Natural killer cell (primary cell): Measurements from ENCODE around the gene RBPJ. TPM values are rescaled to one million over a fixed set of nuclear protein-coding genes. Genes with fewer than 3 reads are reported as not detected.

Experiments used
- ATAC-seq, 3 donors: fragments of 150-1000 bp in 2 of 3; fragments of 200-7000 bp in 1 of 3; cut with Tn5 transposase; 1 replicate in 1 of 3; 2 replicates in 2 of 3; pipeline ENCODE4 v1.10.0; 2021; ENCODE audit warnings: mild to moderate bottlenecking in 2 of 3, moderate library complexity in 2 of 3
- DNase-seq, 2 donors: peaks; one replicate each; pipeline versions ENCODE4 v3.0.0 to v3.0.0-alpha.2; 2013 to 2021; ENCODE audit warnings: mixed read lengths in 1 of 2
- H3K27ac ChIP-seq: one replicate; pipeline ENCODE4 v1.5.1; 2013; ENCODE audit warnings: mild to moderate bottlenecking, low read length
- H3K27me3 ChIP-seq: one replicate; pipeline ENCODE4 v1.6.1; 2013; ENCODE audit warnings: low read length; ENCODE audit not compliant: control insufficient read depth, insufficient read depth
- H3K36me3 ChIP-seq: one replicate; pipeline ENCODE4 v1.6.1; 2013; ENCODE audit warnings: low read length; ENCODE audit not compliant: control insufficient read depth, insufficient read depth
- H3K4me1 ChIP-seq: one replicate; pipeline ENCODE4 v1.6.1; 2013; ENCODE audit warnings: low read length; ENCODE audit not compliant: control insufficient read depth, insufficient read depth
- H3K4me3 ChIP-seq: one replicate; pipeline ENCODE4 v1.5.1; 2013; ENCODE audit warnings: low read length
- H3K9me3 ChIP-seq: one replicate; pipeline ENCODE4 v1.6.1; 2013; ENCODE audit warnings: low read length; ENCODE audit not compliant: control insufficient read depth, insufficient read depth
- H3K27ac Mint-ChIP-seq, 2 donors: one replicate each; pipeline ENCODE4 v1.8.0; 2022; ENCODE audit warnings: mild to moderate bottlenecking in 2 of 2, mixed read lengths in 2 of 2, moderate library complexity in 1 of 2
- H3K27me3 Mint-ChIP-seq, 2 donors: one replicate each; pipeline ENCODE4 v1.8.0; 2022; ENCODE audit warnings: low read depth in 2 of 2, mixed read lengths in 2 of 2
- H3K36me3 Mint-ChIP-seq: one replicate; pipeline ENCODE4 v1.8.0; 2022; ENCODE audit warnings: mixed read lengths
- H3K4me1 Mint-ChIP-seq, 2 donors: one replicate each; pipeline ENCODE4 v1.8.0; 2022; ENCODE audit warnings: mixed read lengths in 2 of 2
- H3K4me3 Mint-ChIP-seq: one replicate; pipeline ENCODE4 v1.8.0; 2022; ENCODE audit warnings: mild to moderate bottlenecking, moderate library complexity, mixed read lengths
- H3K9me3 Mint-ChIP-seq, 2 donors: one replicate each; pipeline ENCODE4 v1.8.0; 2022; ENCODE audit warnings: mixed read lengths in 2 of 2
- WGBS: methylation state at CpG from one replicate; pipeline ENCODE4 v1.1.7; 2013; ENCODE audit warnings: missing lambda C conversion rate; ENCODE audit not compliant: insufficient coverage; 5-methylcytosine and 5-hydroxymethylcytosine counted together
- intact Hi-C: fragments of 100-400 bp; cut with micrococcal nuclease; formaldehyde crosslinking; loops from one replicate; pipeline ENCODE4 v1.14.2; 2022
- total RNA-seq, 4 donors: library from RNA; stranded (reverse); fragments of 120-200 nt in 1 of 4; gene quantifications; one replicate each; pipeline versions ENCODE4 v1.2.3 to v1.2.4, GENCODE V29; 2013 to 2022
- TF ChIP-seq, protein P1 (sequence below): fragments of 200-600 bp; IDR thresholded peaks from one replicate; pipeline ENCODE4 v1.8.0; 2022; ENCODE audit warnings: antibody characterized with exemption

RBPJ gene
- total RNA-seq, 3 donors from 2014 or later (not counting 1 experiment from before 2014, with no cell fraction given), result 46.4 to 53.3 (median 48.8) TPM

DNA sequence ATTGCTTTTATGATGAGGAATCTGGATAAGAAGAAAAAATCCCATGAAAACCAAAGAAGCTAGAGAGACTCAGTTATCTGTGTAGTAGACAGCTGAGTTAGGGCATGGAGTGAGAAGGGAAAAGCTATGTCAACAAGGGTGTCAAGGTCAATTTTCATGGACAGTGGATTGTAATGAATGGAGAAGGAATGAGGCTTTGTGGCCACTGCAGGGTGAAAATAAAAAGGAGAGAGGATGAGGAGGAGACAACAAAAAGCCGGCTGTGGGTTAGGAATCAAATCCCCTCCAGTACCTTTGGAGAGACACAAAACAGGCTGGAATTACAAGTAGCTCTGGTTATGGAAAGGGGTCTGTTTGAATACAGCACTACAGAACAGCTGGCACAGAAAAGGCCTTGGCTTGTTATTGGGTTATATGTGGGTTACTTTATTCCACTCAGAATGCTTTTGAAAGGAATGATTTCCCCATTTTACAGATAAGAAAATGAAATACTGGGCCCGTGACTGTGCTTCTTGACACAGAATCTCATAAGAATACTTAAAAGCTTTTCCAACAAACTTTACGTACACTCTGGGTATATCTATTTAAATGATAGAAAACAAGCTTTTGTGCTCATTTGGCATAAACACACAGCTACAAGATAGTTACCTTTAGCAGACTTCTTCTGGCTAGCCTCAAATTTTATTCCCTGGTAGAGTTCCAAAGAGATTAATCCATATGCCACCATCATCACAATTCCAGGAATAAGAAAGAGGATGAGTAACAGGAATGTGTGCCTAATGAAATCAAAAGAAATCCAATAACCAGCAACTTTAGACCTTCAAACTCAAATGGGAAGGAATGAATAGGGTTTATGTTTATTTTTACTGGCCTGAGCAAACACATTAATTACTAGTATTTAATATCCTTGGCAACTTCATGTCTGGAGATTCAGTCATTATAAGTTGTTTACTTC, 162.0 kb downstream of the RBPJ start:
- no peak overlapping the region for H3K4me3 Mint-ChIP-seq

DNA sequence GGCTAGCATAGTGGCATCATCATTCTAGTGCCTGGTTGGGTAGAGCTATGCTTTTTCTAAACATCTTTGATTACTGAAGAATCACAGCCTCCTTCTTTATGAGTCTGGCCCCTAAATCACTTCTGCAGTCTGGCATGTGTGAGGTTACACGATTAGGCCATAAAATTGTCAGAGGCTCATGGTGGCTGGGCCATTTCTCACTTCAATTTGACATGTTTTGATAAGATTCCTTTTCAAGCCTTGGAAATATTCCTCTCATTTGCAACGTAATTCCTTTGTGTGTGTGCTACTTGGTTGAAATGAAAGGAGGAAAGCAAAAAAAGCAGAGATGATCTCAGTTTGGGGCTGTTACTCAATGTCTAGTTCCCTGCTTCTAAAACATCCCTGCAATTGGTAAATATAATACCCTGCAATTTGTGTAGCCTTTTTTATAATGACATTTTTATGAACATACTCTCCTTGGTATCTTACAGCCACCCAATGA, 163.3 kb downstream of the RBPJ start:
- H3K36me3 Mint-ChIP-seq, result no peaks in the 10 kb centered on the region
- intact Hi-C loops, result no loop called here
- H3K4me3 Mint-ChIP-seq, result no peak overlapping the region
- Histone ChIP-seq H3K9me3 (no peaks in the 10 kb centered on the region), H3K4me1 (no peaks in the 10 kb centered on the region), H3K36me3 (no peaks in the 10 kb centered on the region), H3K27me3 (no peaks in the 10 kb centered on the region), H3K27ac (no peak overlapping the region), H3K4me3 (no peak overlapping the region)
- no peaks in the 10 kb centered on the region for H3K4me1 Mint-ChIP-seq
- TF ChIP-seq, protein P1, sequence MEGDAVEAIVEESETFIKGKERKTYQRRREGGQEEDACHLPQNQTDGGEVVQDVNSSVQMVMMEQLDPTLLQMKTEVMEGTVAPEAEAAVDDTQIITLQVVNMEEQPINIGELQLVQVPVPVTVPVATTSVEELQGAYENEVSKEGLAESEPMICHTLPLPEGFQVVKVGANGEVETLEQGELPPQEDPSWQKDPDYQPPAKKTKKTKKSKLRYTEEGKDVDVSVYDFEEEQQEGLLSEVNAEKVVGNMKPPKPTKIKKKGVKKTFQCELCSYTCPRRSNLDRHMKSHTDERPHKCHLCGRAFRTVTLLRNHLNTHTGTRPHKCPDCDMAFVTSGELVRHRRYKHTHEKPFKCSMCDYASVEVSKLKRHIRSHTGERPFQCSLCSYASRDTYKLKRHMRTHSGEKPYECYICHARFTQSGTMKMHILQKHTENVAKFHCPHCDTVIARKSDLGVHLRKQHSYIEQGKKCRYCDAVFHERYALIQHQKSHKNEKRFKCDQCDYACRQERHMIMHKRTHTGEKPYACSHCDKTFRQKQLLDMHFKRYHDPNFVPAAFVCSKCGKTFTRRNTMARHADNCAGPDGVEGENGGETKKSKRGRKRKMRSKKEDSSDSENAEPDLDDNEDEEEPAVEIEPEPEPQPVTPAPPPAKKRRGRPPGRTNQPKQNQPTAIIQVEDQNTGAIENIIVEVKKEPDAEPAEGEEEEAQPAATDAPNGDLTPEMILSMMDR, result no peak
- no peak for DNase-seq
- peaks cover 13% of the 10 kb centered on the region in 2 donors for H3K27me3 Mint-ChIP-seq
- ATAC-seq, result no peak
- 71% methylated on average over 1 of the region's 2 CpGs for WGBS
- no peaks in the 10 kb centered on the region for H3K9me3 Mint-ChIP-seq
- H3K27ac Mint-ChIP-seq, result no peak overlapping the region

More for the DNA sequence above, 162.0 kb downstream of the RBPJ start:
- 94% methylated on average over 3 of the region's 3 CpGs for whole genome bisulfite sequencing
- Mint-ChIP-seq H3K4me1 (no peaks in the 10 kb centered on the region), H3K27ac (no peak overlapping the region), H3K9me3 (no peaks in the 10 kb centered on the region), H3K36me3 (no peaks in the 10 kb centered on the region), H3K27me3 (peaks cover under 1 to 9% of the 10 kb centered on the region in 2 donors)
- H3K9me3 ChIP-seq, result no peaks in the 10 kb centered on the region
- H3K27ac ChIP-seq, result no peak overlapping the region
- H3K36me3 ChIP-seq, result no peaks in the 10 kb centered on the region
- TF ChIP-seq, protein P1, result no peak
- no peaks in the 10 kb centered on the region for H3K27me3 ChIP-seq
- no peaks in the 10 kb centered on the region for H3K4me1 ChIP-seq
- H3K4me3 ChIP-seq, result no peak overlapping the region
- DNase-seq (no peak), ATAC-seq (no peak)
- intact Hi-C loops, result no loop called here

DNA sequence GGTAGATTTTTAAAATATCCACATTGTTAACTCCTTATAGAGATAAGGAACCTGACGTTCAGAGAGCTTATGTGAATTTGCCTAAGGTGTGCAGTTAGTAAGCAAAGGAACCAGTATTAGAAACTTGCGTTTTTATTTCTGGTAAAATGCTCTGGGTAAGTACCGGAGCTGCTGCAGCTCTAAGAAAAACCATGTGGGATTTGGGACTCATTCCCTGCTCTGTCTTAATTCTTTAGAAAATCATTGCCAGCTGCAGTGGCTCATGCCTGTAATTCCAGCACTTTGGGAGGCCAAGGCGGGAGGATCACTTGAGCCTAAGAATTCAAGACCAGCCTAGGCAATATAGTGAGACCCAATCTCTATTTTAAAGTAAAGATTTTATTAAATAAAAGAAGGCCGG, 163.7 kb downstream of the RBPJ start:
- H3K27ac ChIP-seq, result no peak overlapping the region
- Mint-ChIP-seq H3K36me3 (no peaks in the 10 kb centered on the region), H3K9me3 (no peaks in the 10 kb centered on the region), H3K27ac (no peak overlapping the region), H3K4me3 (no peak overlapping the region), H3K4me1 (no peaks in the 10 kb centered on the region), H3K27me3 (peaks cover 14 to 16% of the 10 kb centered on the region in 2 donors)
- WGBS, result 85% methylated on average over 5 of the region's 5 CpGs
- H3K36me3 ChIP-seq, result no peaks in the 10 kb centered on the region
- no peaks in the 10 kb centered on the region for H3K9me3 ChIP-seq
- no peaks in the 10 kb centered on the region for H3K27me3 ChIP-seq
- no peak overlapping the region for H3K4me3 ChIP-seq
- intact Hi-C loops, result no loop called here
- TF ChIP-seq, protein P1, result no peak
- H3K4me1 ChIP-seq, result no peaks in the 10 kb centered on the region
- DNase-seq, result no peak
- no peak for ATAC-seq

Other genes with a start within 250 kb of the RBPJ start
- gene CCKAR, start 169.5 kb downstream of the RBPJ start, total RNA-seq, result not detected